Islet precursor cell (in vitro differentiated cells): ENCODE measurements around the gene FAM221A.
"Not testable (repeated sequence)": the region's sequence is repeated elsewhere in the genome, so short reads cannot be mapped to it uniquely, and the experiment has no call there.

Experiments
- DNase-seq: peaks from one replicate; pipeline ENCODE4 v3.0.0-alpha.2; 2018

The FAM221A gene, protein sequence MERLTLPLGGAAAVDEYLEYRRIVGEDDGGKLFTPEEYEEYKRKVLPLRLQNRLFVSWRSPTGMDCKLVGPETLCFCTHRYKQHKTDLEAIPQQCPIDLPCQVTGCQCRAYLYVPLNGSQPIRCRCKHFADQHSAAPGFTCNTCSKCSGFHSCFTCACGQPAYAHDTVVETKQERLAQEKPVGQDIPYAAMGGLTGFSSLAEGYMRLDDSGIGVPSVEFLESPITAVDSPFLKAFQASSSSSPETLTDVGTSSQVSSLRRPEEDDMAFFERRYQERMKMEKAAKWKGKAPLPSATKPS

DNA sequence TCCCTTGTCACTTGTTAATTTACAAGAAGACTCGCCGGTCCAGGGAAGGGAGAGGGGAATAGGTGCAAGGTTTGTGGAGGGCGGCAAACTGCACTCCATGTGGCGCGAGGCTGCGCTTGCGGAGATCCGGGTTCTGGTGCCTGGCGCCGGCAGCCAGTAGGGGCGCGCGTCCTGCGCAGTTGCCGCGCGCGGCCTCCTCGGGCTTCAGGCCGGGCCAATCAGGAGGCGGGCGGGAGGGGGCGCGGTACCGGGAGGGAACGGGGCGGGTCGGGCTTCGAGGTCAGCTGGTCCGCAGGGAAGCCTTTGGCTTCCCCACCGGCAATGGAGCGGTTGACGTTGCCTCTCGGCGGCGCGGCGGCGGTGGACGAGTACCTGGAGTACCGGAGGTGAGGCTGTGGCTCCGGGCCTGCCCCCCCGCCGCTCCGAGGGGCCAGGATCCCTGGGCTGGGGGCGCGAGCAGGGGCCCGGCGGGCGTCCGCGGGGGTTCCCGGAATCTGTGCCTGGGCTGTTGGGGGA lies at the start of gene FAM221A:
Gene FAM221A (plus strand): TSS at position 302 of the 516 bp plus-strand sequence. CDS start 20 bp downstream, at position 322.
- peak; percentile 94 for DNase-seq

DNA sequence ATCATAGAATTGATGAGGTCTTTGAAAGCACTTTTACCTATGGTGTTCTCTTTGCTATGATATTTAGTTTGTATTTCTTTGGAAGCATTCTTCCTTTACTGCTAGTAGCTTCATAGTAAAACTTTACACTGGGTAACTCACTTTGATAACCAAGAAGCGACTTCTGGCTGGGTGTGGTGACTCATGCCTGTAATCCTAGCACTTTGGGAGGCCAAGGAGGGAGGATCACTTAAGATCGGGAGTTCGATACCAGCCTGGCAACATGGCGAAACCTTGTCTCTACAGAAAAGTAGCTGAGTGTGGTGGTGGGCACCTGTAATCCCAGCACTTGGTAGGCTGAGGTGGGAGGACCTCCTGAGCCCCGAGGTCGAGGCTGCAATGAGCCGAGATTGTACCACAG lies 46.6 kb upstream of the FAM221A start:
- DNase-seq, result no peak

DNA sequence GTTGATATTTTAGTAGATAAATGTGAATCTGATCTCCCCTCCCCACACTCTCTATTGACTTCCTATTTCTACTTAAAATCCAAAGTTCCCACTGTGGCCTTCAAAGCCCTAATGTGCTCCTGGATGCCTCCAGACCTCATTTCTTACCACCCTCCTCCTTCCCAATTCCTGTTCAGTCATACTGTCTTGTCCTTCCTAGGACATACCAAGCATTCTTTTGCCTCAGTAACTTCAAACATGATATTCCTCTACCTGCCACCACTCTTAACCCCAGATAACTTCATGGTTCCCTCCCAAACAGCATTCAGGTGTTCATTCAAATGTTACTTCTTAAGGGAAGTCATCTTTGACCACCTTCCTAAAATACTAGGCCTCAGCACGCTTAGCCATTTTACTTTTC lies 34.2 kb upstream of the FAM221A start:
- DNase-seq, result no peak

DNA sequence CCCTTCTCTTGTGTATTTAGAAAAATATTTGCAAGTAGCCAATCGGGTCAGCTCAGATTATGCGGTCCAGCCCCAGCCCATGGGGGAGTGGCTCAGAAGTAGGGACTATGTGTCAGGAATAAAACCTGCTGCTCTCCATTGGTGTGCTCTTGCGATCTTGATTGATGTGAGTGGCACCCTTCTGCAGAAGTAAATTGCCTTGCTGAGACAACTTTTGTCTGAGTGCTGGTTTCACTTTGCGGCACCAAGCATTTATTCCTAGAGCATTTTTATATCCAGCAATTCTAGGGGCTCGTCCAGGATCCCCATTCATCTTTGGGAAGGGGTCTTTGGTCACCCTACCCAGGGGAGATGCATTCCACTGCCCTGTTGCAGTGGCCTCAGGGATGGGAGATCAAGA lies 26.1 kb upstream of the FAM221A start:
- no peak for DNase-seq

DNA sequence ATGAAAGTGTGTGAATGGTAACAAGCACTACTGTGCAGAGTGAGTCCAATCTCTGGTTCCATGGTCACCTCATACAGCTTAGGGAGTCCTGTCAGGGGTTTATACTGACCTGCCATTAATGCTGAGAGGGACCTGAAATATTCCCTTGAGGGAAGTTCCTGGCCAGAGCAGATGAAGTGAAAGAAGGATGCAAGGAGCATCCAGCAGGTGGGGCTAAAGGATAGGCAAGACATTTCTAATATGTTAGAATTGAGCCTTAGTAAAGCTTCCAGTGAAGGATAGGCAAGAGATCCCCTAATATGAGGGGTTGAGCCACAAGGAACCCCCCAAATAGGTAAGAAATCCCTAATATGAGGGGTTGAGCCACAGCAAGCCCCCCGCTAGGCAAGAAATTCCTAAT lies 25.5 kb upstream of the FAM221A start:
- DNase-seq, result peak; percentile 62

DNA sequence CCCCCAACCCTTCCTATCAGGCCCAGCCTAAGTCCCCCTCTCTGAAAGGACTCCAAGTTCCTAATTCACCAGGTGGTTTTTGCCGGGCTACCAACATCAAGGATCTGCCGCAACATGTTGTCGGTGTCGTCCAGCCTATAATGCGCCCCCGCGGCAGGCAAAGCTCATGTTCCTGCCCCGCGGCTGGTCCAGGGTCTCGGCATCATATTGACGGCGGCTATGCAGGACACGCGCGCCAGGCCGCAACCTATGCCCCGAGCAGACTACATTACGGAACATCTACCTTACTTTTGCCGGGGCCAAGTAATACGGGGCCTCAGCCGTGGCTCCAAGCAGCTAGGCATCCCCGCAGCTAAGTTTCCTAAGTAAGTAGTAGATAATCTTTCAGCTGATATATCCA lies 24.6 kb upstream of the FAM221A start:
- DNase-seq, result no peak

DNA sequence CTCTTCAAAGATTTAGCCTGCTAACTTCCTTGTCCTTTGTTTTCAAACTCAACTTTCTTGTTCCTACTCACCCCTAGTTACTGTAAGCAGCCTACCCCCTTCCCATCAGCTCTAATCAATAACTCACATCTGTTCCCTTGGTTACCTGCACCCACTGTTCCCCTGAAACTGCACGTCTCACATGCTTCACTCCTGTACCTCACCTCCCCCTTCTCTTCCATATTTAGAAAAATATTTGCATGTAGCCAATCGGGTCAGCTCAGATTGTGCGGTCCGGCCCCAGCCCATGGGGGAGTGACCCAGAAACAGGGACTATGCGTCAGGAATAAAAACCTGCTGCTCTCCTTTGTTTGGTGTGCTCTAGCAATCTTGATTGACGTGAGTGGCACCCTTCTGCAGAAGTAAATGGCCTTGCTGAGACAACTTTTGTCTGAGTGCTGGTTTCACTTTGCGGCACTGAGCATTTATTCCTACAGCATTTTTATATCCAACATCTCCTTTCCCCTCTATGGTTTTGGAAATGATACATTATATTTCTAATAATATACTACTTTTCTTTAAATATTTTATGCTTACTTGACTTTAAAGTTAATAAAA lies 21.1 kb upstream of the FAM221A start:
- no peak for DNase-seq

DNA sequence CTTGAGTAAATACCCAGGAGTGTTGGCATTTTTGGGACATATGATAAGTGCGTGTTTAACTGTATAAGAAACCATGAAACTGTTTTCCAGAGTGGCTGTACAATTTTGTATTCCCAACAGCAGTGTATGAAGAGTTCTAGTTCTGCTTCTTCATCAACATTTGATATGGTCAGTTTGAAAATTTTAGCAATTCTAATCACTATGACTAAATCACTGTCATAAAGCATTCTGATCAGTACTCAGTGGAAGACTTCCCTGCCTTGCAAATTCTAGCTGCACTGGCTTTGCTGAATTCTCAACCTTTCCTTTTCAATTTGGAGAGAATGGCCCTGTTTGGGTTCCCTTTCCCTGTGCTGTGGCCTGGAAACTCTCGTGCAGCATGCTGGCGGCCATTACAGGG lies 18.6 kb upstream of the FAM221A start:
- no peak for DNase-seq

DNA sequence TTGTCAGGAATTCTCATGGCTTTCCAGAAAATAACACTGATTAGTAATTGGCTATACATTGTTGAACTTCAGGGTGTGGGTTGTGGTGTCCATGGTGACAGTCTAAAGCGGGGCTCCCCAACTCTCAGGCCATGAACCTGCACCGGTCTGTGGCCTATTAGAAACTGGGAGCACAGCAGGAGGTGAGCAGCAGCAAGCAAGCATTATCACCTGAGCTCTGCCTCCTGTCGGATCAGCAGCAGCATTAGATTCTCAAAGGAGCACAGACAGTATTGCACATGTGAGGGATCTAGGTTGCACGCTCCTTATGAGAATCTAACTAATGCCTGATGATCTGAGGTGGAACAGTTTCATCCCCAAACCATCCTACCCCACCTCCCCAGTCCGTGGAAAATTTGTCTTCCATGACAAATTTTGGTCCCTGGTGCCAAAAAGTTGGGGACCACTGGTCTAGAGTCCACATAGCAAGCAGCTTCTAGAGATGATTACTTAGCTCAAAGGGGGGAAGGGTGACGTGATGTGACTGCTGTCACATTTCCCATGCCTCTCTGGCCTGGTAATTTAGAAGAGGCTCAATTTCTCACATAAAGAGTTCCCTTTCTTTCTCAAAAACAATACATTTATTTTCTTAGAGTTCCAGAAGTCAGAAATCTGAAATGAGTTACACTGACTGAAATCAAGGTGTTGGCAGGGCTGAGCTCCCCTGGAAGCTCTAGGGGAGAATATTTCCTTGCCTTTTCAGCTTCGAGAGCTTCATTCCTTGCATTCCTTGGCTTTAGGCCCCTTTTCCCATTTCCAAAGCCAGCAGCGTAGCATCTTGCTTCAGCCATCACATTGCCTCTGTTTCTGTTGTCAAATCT lies 17.6 kb upstream of the FAM221A start:
- no peak for DNase-seq

DNA sequence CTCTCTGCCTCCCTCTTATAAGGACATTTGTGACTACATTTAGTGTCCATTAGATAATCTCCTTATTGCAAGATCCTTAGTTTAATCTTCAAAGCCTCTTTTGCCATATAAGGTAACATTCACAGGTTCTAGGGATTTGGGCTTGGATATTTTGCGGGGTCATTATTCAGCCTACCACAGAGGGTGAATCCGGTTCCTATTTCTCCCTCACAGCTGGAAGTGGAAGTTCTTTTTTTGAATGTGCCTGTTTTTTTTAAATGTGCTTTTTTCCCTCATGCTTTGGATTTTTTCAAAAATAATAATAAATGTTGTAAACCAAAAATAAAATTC lies 17.1 kb upstream of the FAM221A start:
- DNase-seq, result no peak

DNA sequence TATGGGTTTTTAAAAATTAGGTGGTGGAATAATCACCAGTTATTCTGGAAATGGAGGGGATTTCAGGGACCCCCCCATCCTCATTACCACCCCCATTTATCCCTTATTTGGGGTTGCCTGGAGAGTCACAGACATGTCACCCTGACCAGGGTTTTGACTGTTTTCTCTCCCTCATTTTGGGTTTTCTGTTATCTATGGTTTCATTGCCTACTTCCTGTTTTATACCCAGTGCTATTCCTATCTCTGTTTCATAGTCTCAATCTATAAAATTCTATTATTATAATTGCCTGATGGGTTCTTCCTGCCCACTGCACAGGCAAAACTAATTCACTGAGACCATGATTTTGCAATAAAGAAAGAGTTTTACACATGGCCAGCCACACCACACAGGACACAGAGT lies 15.9 kb upstream of the FAM221A start:
- no peak for DNase-seq

DNA sequence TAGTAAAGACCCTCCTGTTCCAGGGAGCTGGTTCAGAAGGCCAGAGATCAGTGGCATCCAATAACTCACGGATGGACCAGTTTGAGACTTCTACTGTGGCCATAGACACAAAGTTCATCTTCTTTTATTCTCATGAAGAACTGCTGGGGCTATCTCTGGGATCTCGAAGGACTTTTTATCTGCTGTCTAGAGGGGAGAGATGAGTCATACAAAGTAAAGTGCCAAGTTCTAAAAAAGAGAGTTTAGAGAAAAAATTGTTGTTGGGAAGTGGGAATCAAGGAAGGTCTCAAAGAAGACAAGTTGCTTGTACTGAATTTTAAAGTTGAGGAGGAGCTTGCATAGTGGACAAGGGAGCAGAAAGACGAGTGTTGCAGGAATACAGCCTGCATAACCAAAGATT lies 8.0 kb upstream of the FAM221A start:
- no peak for DNase-seq

DNA sequence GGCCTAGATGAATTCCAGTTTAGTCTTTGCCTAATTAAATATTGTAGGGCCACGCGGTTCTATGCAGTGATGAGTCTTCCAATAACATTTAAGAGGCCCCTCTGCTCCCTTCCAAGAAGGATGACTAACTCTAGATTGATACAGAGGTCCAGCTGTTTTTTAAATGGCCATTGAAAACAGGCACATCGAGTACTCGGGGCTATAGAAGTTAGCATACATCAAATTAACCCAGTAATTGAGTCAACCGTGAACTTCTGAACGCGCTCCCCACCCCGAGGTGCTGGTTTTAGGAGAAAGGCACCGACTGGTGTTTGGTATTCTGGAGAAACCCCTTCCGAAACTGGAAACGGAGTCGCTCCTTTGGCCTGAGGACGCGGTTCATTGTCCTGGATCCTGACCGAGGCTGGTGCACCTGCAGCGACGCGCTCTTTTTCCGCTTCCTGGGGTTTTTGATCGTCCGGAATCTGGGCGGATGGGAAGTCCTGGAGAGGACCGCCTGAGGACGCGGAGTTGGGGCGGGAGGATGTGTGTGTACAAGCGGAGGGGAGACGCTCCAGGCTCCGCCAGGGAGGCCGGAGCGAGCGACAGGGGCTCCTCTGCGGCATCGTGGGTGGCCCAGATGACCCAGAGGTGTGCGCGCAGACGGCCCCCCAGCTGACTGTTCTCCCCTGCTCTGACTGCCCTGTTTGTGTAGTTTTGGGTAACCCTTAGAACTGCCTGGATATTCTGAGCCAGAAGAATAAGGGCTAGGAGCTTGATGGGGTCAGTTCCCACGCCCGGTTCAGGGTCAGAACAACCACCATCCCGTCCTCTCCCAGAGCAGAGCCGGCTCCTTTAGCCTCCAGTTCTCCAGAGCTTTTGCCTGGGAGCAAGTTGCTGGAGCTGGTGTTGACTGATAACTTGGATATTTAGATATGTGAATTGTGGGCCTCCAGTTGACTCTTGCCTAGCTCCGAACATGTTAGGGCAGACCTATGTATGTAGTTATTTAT lies 711 bp downstream of the FAM221A start:
- peak; percentile 89 for DNase-seq

DNA sequence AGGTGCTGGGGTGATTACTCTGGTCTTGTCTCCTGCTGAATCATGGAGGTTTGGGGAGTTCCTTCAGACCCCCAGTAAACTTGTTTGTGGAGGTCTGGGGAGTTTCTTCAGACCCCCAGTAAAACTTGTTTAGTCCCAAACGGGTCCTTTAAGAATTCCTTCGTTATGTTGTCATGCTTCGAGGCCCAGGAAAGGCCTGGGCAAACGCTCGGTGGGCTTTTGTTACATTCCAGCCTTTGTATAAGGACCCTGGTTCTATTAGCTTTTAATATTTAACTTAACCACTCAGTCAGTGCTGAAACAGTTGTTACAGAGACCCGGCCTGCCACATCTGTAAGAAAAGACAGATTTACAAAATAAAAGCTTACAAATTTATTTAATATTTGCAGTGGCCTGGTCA lies 4.0 kb downstream of the FAM221A start:
- DNase-seq, result not testable (repeated sequence)

DNA sequence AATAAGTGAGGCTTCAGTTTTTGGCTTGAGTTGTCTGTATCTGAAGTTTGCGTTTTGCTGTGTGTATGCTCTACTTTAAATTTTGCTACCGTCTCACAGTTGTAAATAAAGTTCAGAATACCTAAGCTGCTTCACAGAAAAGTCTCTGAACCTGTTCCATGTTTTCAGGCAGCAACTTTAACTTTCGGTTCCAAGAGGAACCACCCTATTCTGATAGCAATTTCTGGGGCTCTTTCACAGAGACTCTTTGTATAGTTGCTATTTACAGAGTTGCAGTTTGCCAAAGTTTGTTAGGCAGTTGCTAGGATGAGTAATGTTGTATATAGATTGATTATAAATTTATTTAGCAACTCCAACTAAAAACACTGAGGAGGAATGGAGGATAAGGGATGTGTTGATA lies 5.7 kb downstream of the FAM221A start:
- DNase-seq, result no peak

DNA sequence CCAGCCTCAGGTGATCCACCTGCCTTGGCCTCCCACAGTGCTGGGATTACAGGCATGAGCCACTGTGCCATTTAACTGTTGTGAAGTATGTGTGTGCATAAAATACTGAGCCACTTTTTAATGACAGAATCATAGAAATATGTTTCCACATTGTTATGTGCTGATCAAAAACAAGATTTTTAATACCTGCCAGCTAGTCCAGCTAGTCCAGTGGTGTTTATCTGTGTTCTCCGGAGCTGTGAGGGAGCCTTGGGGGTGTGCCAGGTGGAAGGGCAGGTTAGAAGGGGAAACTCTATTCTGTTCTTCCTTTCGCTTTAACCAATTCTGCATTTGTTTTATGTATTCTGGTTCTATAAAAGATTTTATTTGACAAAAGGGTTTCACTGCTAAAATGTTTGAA lies 7.0 kb downstream of the FAM221A start:
- DNase-seq, result no peak

DNA sequence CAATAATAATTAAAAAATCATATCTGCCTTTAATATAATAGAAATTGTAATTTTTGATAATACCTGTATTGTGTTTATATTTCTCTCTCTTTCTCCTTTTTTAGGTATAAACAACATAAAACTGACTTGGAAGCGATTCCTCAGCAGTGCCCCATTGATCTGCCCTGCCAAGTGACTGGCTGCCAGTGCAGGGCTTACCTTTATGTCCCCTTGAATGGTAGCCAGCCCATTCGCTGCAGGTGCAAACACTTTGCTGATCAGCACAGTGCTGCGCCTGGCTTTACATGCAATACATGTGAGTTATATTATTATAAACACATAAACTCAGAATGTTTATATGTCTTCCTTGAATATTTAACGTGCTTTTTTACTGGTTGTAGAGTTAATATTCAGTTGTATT lies 9.2 kb downstream of the FAM221A start:
- DNase-seq, result no peak

DNA sequence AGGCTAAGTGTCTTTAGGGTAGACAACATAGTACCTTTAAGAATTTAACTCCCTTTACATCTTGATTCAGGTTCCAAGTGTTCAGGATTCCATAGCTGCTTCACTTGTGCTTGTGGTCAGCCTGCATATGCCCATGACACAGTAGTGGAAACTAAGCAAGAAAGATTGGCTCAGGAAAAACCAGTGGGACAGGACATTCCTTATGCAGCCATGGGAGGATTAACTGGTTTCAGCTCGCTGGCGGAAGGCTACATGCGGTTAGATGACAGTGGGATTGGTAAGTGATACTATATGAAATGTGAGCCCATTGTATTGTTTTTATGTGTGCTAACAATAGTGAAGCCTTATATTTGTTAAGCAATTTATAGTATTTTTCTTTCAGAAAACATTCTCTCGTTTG lies 11.3 kb downstream of the FAM221A start:
- DNase-seq, result peak; percentile 73

DNA sequence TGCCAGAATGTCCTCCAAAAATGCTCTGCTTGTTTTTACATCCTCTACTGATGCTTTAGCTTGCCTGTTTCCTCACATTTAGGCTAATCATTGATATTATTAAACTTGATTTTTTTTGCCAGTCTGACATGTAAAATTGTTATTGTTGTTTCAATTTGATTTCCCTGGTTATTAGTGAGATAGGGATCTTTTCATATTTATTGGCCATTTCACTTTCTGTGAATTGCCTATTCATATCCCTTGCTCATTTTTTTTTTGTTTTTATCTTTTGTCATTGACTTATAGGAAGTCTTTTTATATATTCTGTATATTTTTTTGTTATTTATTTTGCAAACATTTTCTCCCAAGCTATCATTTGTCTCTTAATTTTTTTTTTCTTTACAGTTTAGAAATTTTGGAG lies 13.2 kb downstream of the FAM221A start:
- DNase-seq, result no peak

DNA sequence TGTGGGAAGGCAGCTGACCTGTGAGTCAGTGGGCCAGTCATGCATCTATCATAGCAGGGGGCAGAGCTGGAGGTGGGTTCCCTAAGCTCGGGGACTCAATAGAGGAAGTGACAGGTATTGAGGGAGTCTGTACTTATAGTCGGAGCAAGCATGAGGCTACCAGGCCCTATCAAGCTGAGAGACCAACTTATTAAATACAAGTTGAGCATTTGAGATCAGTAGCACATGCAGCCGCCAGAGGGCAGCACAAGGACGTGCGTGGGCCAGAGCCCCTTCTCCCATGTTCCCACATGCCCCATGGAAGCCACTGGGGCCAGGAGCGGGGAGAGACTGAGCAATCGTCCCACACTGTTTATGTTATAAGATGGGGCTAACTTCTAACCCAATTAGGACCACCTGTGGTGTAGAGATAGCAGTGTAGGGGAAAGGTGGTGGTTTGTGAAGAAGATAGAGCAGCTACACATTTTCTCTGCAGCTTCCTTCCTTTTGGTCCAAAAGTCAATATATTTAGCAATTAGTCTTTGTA lies 17.0 kb downstream of the FAM221A start:
- DNase-seq, result peak; percentile 80

DNA sequence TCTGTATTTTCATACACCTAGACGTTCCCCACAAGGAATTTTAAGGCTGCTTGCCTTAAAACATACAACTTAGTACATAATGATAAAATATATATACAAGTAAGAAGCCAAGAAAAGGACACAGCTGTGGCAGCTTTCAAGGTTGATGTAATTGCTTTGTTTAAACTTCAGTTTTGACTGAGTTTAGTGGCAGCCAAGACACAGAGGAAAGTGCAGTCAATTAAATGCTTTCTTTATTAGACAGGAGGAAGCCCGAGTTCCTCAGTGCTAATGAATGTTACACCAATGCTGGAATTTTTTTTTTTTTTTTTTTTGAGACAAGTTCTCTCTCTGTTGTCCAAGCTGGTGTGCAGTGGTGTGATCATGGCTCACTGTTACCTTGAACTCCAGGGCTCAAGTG lies 18.8 kb downstream of the FAM221A start:
- no peak for DNase-seq

DNA sequence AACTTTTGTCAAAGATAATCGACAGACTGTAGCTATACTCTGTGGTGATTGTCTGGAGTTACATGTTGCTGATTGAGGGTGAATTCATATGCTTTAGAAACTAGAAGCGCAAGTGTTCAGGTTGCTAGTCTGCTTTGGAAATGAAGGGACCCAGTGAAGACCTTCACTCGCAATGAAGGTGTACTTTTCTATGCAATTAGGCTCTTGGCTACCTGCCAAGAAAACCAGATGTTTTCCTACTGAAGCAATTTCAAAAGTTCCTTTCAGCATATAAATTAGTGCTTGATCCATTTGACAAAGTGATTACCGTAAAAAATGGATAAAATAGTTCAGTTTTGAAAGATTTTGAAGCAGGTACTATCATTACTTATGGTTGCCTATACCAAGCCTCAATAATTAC lies 20.0 kb downstream of the FAM221A start:
- no peak for DNase-seq
